PC-9 (cell line): ENCODE results near the gene ANK2. TPM values are rescaled to one million over a fixed set of nuclear protein-coding genes. Genes with fewer than 3 reads are reported as not detected.

Experiments
- BruUV-seq: library from RNA; stranded (reverse); fragments of 400-500 nt; replicated peaks from 2 replicates; lab custom pipeline; 2021; lab: Mats Ljungman, UMichigan
- CTCF ChIA-PET: fragments of 300-600 bp; sonication (Branson Sonifier 250); formaldehyde crosslinking; loops from one replicate; lab custom pipeline; 2022; ENCODE audit warnings: antibody characterized with exemption; lab: Charles Lee
- POLR2A ChIA-PET: fragments of 300-600 bp; sonication (Branson Sonifier 250); formaldehyde crosslinking; loops from one replicate; lab custom pipeline; 2022; ENCODE audit warnings: antibody characterized with exemption; ENCODE audit not compliant: unreplicated experiment; lab: Charles Lee
- DNase-seq, 2 experiments: peaks; one replicate each; pipeline versions ENCODE4 v3.0.0 to v3.0.0-alpha.2; 2015 to 2022; ENCODE audit warnings: mixed read lengths in 1 of 2
- H2AFZ ChIP-seq: fragments of 200-600 bp; sonication (generic); 2 replicates; pipeline ENCODE4 v1.8.1; 2017; ENCODE audit warnings: antibody characterized with exemption
- H3F3A ChIP-seq: fragments of 200-600 bp; sonication (generic); 2 replicates; pipeline ENCODE4 v1.8.1; 2017; ENCODE audit warnings: antibody characterized with exemption, mild to moderate bottlenecking, low read depth; ENCODE audit not compliant: insufficient read depth
- H3K27ac ChIP-seq: fragments of 200-600 bp; sonication (generic); 2 replicates; pipeline ENCODE4 v1.6.1; 2016; ENCODE audit warnings: mixed run types
- H3K27me3 ChIP-seq: fragments of 200-600 bp; sonication (generic); 2 replicates; pipeline ENCODE4 v1.6.1; 2016; ENCODE audit warnings: low read depth, mixed run types; ENCODE audit not compliant: insufficient read depth
- H3K36me3 ChIP-seq: fragments of 200-600 bp; sonication (generic); 2 replicates; pipeline ENCODE4 v1.6.1; 2016; ENCODE audit warnings: low read depth, mixed run types
- H3K4me1 ChIP-seq: fragments of 200-600 bp; sonication (generic); replicated peaks from 2 replicates; pipeline ENCODE4 v1.6.1; 2016; ENCODE audit warnings: mixed run types; ENCODE audit not compliant: insufficient read depth
- H3K4me2 ChIP-seq: fragments of 200-600 bp; sonication (generic); 2 replicates; pipeline ENCODE4 v1.6.1; 2017; ENCODE audit warnings: mixed run types
- H3K4me3 ChIP-seq: fragments of 200-600 bp; sonication (generic); 2 replicates; pipeline ENCODE4 v1.6.1; 2016; ENCODE audit warnings: mixed run types
- H3K79me2 ChIP-seq: fragments of 200-600 bp; sonication (generic); 2 replicates; pipeline ENCODE4 v1.6.1; 2017; ENCODE audit warnings: low read depth, mixed run types
- H3K9me2 ChIP-seq: fragments of 200-600 bp; sonication (generic); 2 replicates; pipeline ENCODE4 v1.8.1; 2017; ENCODE audit warnings: mild to moderate bottlenecking; ENCODE audit not compliant: insufficient read depth
- H3K9me3 ChIP-seq: fragments of 200-600 bp; sonication (generic); 2 replicates; pipeline ENCODE4 v1.8.1; 2016; ENCODE audit warnings: low read depth; ENCODE audit not compliant: insufficient read depth
- H4K20me1 ChIP-seq: fragments of 200-600 bp; sonication (generic); 2 replicates; pipeline ENCODE4 v1.8.1; 2017; ENCODE audit not compliant: insufficient read depth
- EZH2 ChIP-seq: fragments of 200-600 bp; sonication (generic); IDR thresholded peaks from 2 replicates; pipeline ENCODE4 v1.8.0; 2017; ENCODE audit warnings: antibody characterized with exemption, low read depth
- intact Hi-C: fragments of 100-400 bp; cut with micrococcal nuclease; formaldehyde crosslinking; loops from one replicate; pipeline ENCODE4 v1.10.0; 2022; ENCODE audit not compliant: unreplicated experiment
- total RNA-seq: library from RNA; stranded (reverse); gene quantifications from 2 replicates; pipeline ENCODE4 v1.2.3, GENCODE V29; 2021
- TF ChIP-seq, protein P1 (sequence below): fragments of 200-600 bp; sonication (generic); conservative IDR thresholded peaks from 2 replicates; pipeline ENCODE4 v1.6.1; 2017; ENCODE audit warnings: mixed run types, antibody characterized with exemption, mild to moderate bottlenecking, moderate library complexity

The ANK2 gene
- total RNA-seq, 1 experiment from 2014 or later = 0.61 TPM

DNA sequence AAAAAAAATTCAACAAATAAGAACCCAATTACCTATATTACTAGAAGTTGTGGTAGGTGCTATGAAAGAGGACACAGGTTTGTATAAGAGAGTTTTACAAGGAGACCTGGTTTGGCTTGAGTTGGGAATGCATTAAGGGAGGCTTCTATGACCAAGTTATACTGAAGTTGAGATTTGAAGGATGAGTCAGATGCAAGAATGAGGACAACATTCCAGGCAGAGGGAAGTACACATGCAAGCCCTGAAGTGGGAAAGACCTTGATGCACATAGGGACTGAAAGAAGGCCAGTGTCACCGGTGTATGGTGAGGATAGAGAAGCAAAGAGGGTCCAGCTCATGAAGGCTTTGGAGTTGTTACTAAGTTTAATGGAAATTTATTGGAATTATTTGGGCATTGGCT is 52.2 kb downstream of the ANK2 start:
- BruUV-seq = no TSS peak
- Histone ChIP-seq H3K4me1 (no peaks in the 10 kb centered on the region), H3K9me2 (no peaks in the 10 kb centered on the region), H3K79me2 (no peaks in the 10 kb centered on the region), H3K27ac (no peak overlapping the region), H3K4me3 (no peak overlapping the region), H3K27me3 (no peaks in the 10 kb centered on the region), H3K36me3 (no peaks in the 10 kb centered on the region), H3K9me3 (no peaks in the 10 kb centered on the region), H4K20me1 (no peaks in the 10 kb centered on the region), H3F3A (no peaks in the 10 kb centered on the region), H3K4me2 (no peak overlapping the region), H2AFZ (no peak overlapping the region)
- CTCF ChIA-PET = no interaction called here
- no peak for DNase-seq
- TF ChIP-seq EZH2 = no peak
- TF ChIP-seq, protein P1, sequence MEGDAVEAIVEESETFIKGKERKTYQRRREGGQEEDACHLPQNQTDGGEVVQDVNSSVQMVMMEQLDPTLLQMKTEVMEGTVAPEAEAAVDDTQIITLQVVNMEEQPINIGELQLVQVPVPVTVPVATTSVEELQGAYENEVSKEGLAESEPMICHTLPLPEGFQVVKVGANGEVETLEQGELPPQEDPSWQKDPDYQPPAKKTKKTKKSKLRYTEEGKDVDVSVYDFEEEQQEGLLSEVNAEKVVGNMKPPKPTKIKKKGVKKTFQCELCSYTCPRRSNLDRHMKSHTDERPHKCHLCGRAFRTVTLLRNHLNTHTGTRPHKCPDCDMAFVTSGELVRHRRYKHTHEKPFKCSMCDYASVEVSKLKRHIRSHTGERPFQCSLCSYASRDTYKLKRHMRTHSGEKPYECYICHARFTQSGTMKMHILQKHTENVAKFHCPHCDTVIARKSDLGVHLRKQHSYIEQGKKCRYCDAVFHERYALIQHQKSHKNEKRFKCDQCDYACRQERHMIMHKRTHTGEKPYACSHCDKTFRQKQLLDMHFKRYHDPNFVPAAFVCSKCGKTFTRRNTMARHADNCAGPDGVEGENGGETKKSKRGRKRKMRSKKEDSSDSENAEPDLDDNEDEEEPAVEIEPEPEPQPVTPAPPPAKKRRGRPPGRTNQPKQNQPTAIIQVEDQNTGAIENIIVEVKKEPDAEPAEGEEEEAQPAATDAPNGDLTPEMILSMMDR = no peak
- POLR2A ChIA-PET = no interaction called here
- intact Hi-C loops = no loop called here

- Histone ChIP-seq H2AFZ (no peak overlapping the region), H4K20me1 (no peaks in the 10 kb centered on the region), H3K27me3 (no peaks in the 10 kb centered on the region), H3K4me2 (no peak overlapping the region), H3F3A (no peaks in the 10 kb centered on the region), H3K36me3 (no peaks in the 10 kb centered on the region), H3K9me2 (no peaks in the 10 kb centered on the region), H3K79me2 (no peaks in the 10 kb centered on the region), H3K9me3 (no peaks in the 10 kb centered on the region), H3K4me3 (no peak overlapping the region), H3K27ac (no peak overlapping the region), H3K4me1 (no peaks in the 10 kb centered on the region)
- BruUV-seq = no TSS peak
- TF ChIP-seq, protein P1 = no peak
- no peak for TF ChIP-seq EZH2
- ChIA-PET POLR2A (no interaction called here), CTCF (no interaction called here)
- intact Hi-C loops = no loop called here
- DNase-seq = no peak
Measured at GRCh38 chr4:113103556-113103955, 54.1 kb downstream of the ANK2 start.

DNA sequence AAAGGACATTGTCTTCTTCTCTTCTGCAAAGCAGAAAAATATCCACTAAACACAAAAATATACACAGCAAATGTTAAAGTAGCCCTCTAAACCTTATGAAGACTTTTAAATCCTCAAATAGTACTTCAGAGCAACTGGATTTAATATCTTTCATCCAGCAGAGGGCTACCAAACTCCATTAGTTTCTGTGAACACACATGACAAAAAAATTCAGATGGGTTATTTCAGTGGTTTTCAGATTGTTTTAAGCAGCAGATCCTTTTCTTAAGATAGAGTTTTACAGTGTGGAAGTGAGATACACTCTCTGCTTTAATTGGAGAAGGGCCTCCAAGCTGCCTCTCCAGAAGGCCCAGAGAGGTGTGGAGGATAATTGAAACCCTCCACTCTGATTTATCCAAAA is 56.7 kb downstream of the ANK2 start:
- intact Hi-C loops = loop anchor here (1.0 to 5.0 kb wide), 2 partner anchors 286 to 1278 kb away; no protein-coding TSS in a partner anchor
- Histone ChIP-seq H3K27ac (no peak overlapping the region), H3F3A (no peaks in the 10 kb centered on the region), H3K79me2 (no peaks in the 10 kb centered on the region), H3K4me1 (no peaks in the 10 kb centered on the region), H3K4me3 (no peak overlapping the region), H4K20me1 (no peaks in the 10 kb centered on the region), H3K9me2 (no peaks in the 10 kb centered on the region), H3K27me3 (no peaks in the 10 kb centered on the region), H3K9me3 (no peaks in the 10 kb centered on the region), H3K4me2 (no peak overlapping the region), H3K36me3 (no peaks in the 10 kb centered on the region), H2AFZ (no peak overlapping the region)
- no TSS peak for BruUV-seq
- TF ChIP-seq, protein P1 = peak; percentile 43; the same call in 1 of the 2 replicates
- TF ChIP-seq EZH2 = no peak
- ChIA-PET CTCF (no interaction called here), POLR2A (no interaction called here)
- no peak for DNase-seq
